ENCODE measurements around the gene MYBL2.

MYBL2 gene

DNA sequence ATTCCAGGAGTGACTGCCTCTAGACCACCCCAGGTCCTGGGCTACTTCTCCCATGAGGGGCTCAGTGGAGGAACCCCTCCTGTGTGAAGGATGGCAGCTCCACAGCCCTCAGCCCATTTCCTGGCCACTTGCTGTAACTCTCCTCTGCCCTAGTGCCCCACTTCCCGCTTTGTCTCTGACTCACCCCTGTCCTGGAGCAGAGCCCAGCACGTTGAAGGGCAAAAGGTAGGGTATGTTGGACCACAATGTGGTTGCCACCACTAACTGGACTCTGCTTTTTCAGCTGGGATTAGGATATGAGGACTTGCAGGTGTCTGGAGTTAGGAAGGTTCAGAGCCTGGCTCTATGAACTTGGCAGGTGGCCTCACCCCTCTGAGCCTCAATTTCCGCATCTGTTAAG is 2.4 kb downstream of the MYBL2 start:
- no peak overlapping the region for H3K4me3 ChIP-seq (ENCODE audit: low read length)
- TF ChIP-seq, protein P1, sequence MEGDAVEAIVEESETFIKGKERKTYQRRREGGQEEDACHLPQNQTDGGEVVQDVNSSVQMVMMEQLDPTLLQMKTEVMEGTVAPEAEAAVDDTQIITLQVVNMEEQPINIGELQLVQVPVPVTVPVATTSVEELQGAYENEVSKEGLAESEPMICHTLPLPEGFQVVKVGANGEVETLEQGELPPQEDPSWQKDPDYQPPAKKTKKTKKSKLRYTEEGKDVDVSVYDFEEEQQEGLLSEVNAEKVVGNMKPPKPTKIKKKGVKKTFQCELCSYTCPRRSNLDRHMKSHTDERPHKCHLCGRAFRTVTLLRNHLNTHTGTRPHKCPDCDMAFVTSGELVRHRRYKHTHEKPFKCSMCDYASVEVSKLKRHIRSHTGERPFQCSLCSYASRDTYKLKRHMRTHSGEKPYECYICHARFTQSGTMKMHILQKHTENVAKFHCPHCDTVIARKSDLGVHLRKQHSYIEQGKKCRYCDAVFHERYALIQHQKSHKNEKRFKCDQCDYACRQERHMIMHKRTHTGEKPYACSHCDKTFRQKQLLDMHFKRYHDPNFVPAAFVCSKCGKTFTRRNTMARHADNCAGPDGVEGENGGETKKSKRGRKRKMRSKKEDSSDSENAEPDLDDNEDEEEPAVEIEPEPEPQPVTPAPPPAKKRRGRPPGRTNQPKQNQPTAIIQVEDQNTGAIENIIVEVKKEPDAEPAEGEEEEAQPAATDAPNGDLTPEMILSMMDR (conservative IDR thresholded peaks at IDR 0.05; ENCODE audit: low read length) = no peak
- peak; percentile 13 for DNase-seq (ENCODE audit: low read depth)

DNA sequence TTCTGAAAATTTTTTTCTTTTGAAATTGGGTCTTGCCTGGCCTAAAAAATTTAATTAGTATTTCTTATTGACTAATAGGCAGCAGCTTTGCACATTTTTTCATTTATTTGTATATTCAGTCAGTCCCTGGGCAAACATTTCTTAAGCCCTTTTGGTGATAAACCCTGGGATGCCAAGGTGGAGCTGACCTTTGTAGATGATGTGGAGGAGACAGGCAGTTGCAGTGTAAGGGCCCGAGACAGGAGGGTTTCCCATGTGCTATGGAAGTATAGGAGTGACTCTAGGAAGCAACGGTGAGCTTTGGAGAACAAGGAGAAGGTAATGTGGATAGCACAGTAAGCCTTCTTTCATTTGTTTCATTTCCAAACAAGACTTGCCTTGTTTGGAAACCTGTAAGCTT is 3.5 kb downstream of the MYBL2 start:
- DNase-seq (ENCODE audit: low read depth) = no peak
- TF ChIP-seq, protein P1 (conservative IDR thresholded peaks at IDR 0.05; ENCODE audit: low read length) = no peak
- H3K4me3 ChIP-seq (ENCODE audit: low read length) = no peak overlapping the region

DNA sequence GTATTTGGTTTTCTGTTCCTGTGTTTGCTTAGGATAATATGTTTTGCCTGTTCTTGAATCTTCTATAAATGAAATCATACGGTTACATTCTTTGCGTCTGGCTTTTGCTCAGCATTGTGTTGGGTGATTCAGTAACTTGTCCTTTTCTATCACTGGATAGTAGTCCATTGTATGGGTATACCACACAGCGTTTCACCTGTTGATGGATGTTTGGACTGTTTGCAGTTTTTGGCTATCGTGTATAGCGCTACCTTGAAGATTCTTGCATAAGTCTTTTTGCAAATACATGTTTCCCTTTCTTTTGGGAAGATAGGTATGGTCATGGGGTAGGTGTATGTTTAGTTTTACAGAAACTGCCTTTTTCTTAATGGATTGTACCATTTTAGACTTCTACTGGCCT is 9.5 kb downstream of the MYBL2 start:
- DNase-seq (ENCODE audit: low read depth) = no peak
- no peak overlapping the region for H3K4me3 ChIP-seq (ENCODE audit: low read length)
- TF ChIP-seq, protein P1 (conservative IDR thresholded peaks at IDR 0.05; ENCODE audit: low read length) = no peak

DNA sequence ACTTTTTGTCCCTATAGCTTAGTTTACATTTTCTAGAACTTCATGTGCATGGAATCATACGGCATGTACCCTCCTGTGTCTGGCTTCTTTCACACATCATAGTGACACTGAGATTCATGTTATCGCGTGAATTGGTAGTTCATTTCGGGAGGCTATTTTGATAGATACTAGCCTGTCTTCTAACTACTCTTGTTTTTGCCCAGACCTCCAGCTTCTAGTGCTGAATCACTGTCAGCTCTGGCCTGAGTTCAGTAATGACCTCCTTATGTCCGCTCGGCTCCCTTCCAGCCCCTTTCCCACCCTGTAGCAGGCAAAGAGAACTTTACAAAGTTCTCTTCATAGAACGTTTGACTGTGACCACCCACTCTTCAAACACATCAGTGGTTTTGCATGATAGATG is 14.1 kb downstream of the MYBL2 start:
- DNase-seq (ENCODE audit: low read depth) = peak; percentile 76
- H3K4me3 ChIP-seq (ENCODE audit: low read length) = no peak overlapping the region
- TF ChIP-seq, protein P1 (conservative IDR thresholded peaks at IDR 0.05; ENCODE audit: low read length) = no peak

DNA sequence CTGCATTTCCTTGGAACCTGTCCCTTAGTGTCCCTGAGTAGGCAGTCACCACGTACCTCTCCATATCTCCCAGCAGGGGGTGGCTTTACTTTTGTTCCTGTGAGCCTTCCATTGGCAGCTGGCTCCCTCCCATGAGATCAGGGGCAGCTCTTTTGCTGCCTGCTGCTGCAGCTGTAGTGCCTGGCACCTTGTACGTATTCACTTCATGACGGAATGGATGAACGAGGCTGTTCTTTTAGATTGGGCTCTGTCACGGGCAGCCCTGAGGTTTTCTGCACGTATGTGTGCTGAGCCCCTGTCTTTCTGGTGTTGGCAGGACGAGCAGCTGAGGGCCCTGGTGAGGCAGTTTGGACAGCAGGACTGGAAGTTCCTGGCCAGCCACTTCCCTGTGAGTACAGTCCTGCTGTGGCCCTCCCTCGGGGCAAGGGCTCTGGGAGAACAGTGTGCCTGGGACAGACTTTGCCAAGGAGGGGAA is 14.6 kb downstream of the MYBL2 start:
- H3K4me3 ChIP-seq (ENCODE audit: low read length) = no peak overlapping the region
- TF ChIP-seq, protein P1 (conservative IDR thresholded peaks at IDR 0.05; ENCODE audit: low read length) = peak; percentile 31
- peak; percentile 26 for DNase-seq (ENCODE audit: low read depth)

DNA sequence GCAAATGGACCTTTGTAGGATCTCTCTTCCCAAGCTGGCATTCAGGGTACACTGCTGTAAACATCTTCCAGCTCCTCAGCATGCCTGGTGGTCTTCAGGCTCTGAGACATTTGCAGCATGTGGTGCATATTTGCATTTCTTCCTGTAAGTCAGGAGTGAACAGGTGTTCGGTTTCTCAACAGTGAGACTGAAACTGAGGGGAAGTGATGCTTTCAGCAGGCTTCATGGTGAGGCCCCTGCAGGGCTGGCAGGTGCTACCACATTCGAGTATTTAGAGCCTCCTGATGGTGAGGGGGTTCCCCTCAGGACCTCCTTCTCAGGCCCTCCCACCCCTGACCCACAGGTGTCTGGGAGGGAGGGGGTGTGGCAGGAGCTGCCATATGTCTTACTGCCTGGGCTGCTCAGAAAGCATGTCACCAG is 15.1 kb downstream of the MYBL2 start:
- H3K4me3 ChIP-seq (ENCODE audit: low read length) = no peak overlapping the region
- TF ChIP-seq, protein P1 (conservative IDR thresholded peaks at IDR 0.05; ENCODE audit: low read length) = no peak
- no peak for DNase-seq (ENCODE audit: low read depth)

DNA sequence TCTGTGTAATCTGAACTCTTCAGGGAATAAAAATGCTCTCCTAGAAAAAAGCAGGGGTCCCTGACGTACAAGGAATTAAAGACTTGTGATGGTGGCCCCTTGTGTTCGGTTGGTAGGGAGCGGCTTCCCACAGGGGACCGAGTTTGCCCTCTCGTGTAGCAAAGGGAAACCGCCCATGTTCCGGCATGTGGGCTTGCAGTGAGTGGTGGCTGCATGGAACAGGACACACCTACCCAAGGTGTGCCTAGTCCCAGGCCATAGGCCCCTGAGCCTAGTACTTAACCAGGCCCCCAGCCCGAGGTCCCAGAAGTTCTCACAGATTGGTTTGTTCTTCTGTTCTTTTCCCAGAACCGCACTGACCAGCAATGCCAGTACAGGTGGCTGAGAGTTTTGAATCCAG is 15.5 kb downstream of the MYBL2 start:
- DNase-seq (ENCODE audit: low read depth) = no peak
- TF ChIP-seq, protein P1 (conservative IDR thresholded peaks at IDR 0.05; ENCODE audit: low read length) = no peak
- no peak overlapping the region for H3K4me3 ChIP-seq (ENCODE audit: low read length)
